ENCODE measurements around the gene CNPY1. TPM values are rescaled to one million over a fixed set of nuclear protein-coding genes. Genes with fewer than 3 reads are reported as not detected.

Gene CNPY1
- total RNA-seq, 1 experiment from 2014 or later, result not detected

- no peak overlapping the region for H2BK120ac ChIP-seq (ENCODE audit: low read depth, low read length, poor library complexity, severe bottlenecking)
- no peak overlapping the region for H3K27ac ChIP-seq (ENCODE audit: insufficient read length, low read depth, low read length)
- no peak overlapping the region for H3K18ac ChIP-seq (ENCODE audit: insufficient read length, low read depth, low read length)
- H3K4ac ChIP-seq (ENCODE audit: low read depth, low read length), result no peak overlapping the region
- H3K79me1 ChIP-seq (ENCODE audit: insufficient read depth, low read depth, low read length, poor library complexity, severe bottlenecking), result no peaks in the 10 kb centered on the region
- no peak overlapping the region for H2AFZ ChIP-seq (ENCODE audit: low read length)
- H3K23ac ChIP-seq (ENCODE audit: insufficient read length, low read depth, low read length), result no peak overlapping the region
- H3K23me2 ChIP-seq (ENCODE audit: insufficient read length, low read depth, low read length, poor library complexity, severe bottlenecking), result no peaks in the 10 kb centered on the region
- DNase-seq, result no peak
- no peak for TF ChIP-seq CTCF (conservative IDR thresholded peaks at IDR 0.05)
- Mint-ChIP-seq H3K4me1 (peaks cover 0 to 1% of the 10 kb centered on the region in 2 experiments; a peak in 1 of 4 replicates), H3K27ac (no peak overlapping the region), H3K27me3 (ENCODE audit: low read depth) (peaks cover 99% of the 10 kb centered on the region), H3K36me3 (ENCODE audit: insufficient read depth in 1 of 3, low read depth in 3 of 3) (no peaks in the 10 kb centered on the region), H3K4me3 (no peak overlapping the region), H3K9me3 (no peaks in the 10 kb centered on the region; a peak in 2 of 5 replicates)
- peaks cover 19% of the 10 kb centered on the region for H3K27me3 ChIP-seq (ENCODE audit: insufficient read depth, low read length)
- no peak overlapping the region for H2BK12ac ChIP-seq (ENCODE audit: insufficient read length, low read depth, low read length)
- no peak overlapping the region for H2BK15ac ChIP-seq (ENCODE audit: low read depth, low read length)
- no CpG with 5 or more reads among the region's 9 CpGs for WGBS (ENCODE audit: extremely low coverage, insufficient read length, low lambda C conversion rate)
- H3K4me2 ChIP-seq (ENCODE audit: insufficient read depth, insufficient read length, low read length), result no peak overlapping the region
- no peak overlapping the region for H3K9ac ChIP-seq (ENCODE audit: extremely low read depth, insufficient read length, low read length)
- no peaks in the 10 kb centered on the region for H4K20me1 ChIP-seq (ENCODE audit: control insufficient read depth, insufficient read depth, insufficient read length)
- H3K56ac ChIP-seq (ENCODE audit: insufficient read length, low read depth, low read length), result no peak overlapping the region
- H2BK20ac ChIP-seq (ENCODE audit: low read depth, low read length, poor library complexity, severe bottlenecking), result no peak overlapping the region
- H2AK5ac ChIP-seq (ENCODE audit: insufficient read length, low read length), result no peak overlapping the region
- no peak overlapping the region for H4K5ac ChIP-seq (ENCODE audit: insufficient read length, low read depth, low read length)
- H4K8ac ChIP-seq (replicated peaks; ENCODE audit: insufficient read length, low read depth, low read length), result no peak overlapping the region
- no peak overlapping the region for H3T11ph ChIP-seq (ENCODE audit: low read length)
- H3K4me1 ChIP-seq (ENCODE audit: insufficient read depth, low read length), result no peaks in the 10 kb centered on the region
- H4K91ac ChIP-seq (ENCODE audit: insufficient read length, low read depth, low read length), result no peak overlapping the region
- H3K9me3 ChIP-seq (ENCODE audit: control insufficient read depth, low read depth, low read length), result no peaks in the 10 kb centered on the region
- no peak overlapping the region for H3K14ac ChIP-seq (ENCODE audit: insufficient read depth, low read length)
- no peak overlapping the region for H2BK5ac ChIP-seq (ENCODE audit: insufficient read length, low read length)
- H3K79me2 ChIP-seq (ENCODE audit: insufficient read depth, low read length), result no peaks in the 10 kb centered on the region
Measured at GRCh38 chr7:155517452-155517851, 28.9 kb downstream of the CNPY1 start.

All from H9 (cell line).